Measurements from ENCODE around the gene TDRD12.
"Not testable (repeated sequence)": the region's sequence is repeated elsewhere in the genome, so short reads cannot be mapped to it uniquely, and the experiment has no call there.

TDRD12 gene

GRCh38 chr19:32828139-32828538, 108.6 kb downstream of the TDRD12 start:
- POLR2A ChIA-PET = no interaction called here
- DNase-seq (ENCODE audit: low read depth, low spot score) = no peak
- H3K4me3 ChIP-seq (ENCODE audit: low read depth, low read length) = no peak overlapping the region
- TF ChIP-seq CTCF (IDR thresholded peaks at IDR 0.05; ENCODE audit: insufficient read depth, low read length, missing control alignments) = no peak
- CTCF ChIA-PET = interaction anchor here (1.4 kb wide), 1 partner anchor 9 kb away, joined by 3 read pairs; no protein-coding TSS in a partner anchor

- ChIA-PET CTCF (interaction anchor here (1.4 kb wide), 2 partner anchors 10 to 145 kb away, joined by 3 read pairs; no protein-coding TSS in a partner anchor), POLR2A (no interaction called here)
- no peak overlapping the region for H3K4me3 ChIP-seq (ENCODE audit: low read depth, low read length)
- no peak for DNase-seq (ENCODE audit: low read depth, low spot score)
- TF ChIP-seq CTCF (IDR thresholded peaks at IDR 0.05; ENCODE audit: insufficient read depth, low read length, missing control alignments) = no peak
Measured at GRCh38 chr19:32828643-32829344, 109.2 kb downstream of the TDRD12 start.

GRCh38 chr19:32829345-32829896, 109.9 kb downstream of the TDRD12 start:
- POLR2A ChIA-PET = no interaction called here
- H3K4me3 ChIP-seq (ENCODE audit: low read depth, low read length) = no peak overlapping the region
- CTCF ChIA-PET = interaction anchor here (1.4 kb wide), 1 partner anchor 145 kb away, joined by 3 read pairs; no protein-coding TSS in a partner anchor
- no peak for DNase-seq (ENCODE audit: low read depth, low spot score)
- no peak for TF ChIP-seq CTCF (IDR thresholded peaks at IDR 0.05; ENCODE audit: insufficient read depth, low read length, missing control alignments)

GRCh38 chr19:32830231-32831014, 110.9 kb downstream of the TDRD12 start:
- ChIA-PET POLR2A (no interaction called here), CTCF (no interaction called here)
- H3K4me3 ChIP-seq (ENCODE audit: low read depth, low read length) = no peak overlapping the region
- no peak for TF ChIP-seq CTCF (IDR thresholded peaks at IDR 0.05; ENCODE audit: insufficient read depth, low read length, missing control alignments)
- peak; percentile 21 for DNase-seq (ENCODE audit: low read depth, low spot score)

- CTCF ChIA-PET = no interaction called here
- POLR2A ChIA-PET = no interaction called here
- no peak for TF ChIP-seq CTCF (IDR thresholded peaks at IDR 0.05; ENCODE audit: insufficient read depth, low read length, missing control alignments)
- H3K4me3 ChIP-seq (ENCODE audit: low read depth, low read length) = no peak overlapping the region
- no peak for DNase-seq (ENCODE audit: low read depth, low spot score)
Measured at GRCh38 chr19:32831611-32832010, 112.0 kb downstream of the TDRD12 start.

- CTCF ChIA-PET; H3K4me3 ChIP-seq (ENCODE audit: low read depth, low read length); DNase-seq (ENCODE audit: low read depth, low spot score); POLR2A ChIA-PET: not testable (repeated sequence)
Measured at GRCh38 chr19:32832094-32832493, 112.5 kb downstream of the TDRD12 start.

GRCh38 chr19:32832825-32833224, 113.3 kb downstream of the TDRD12 start:
- DNase-seq (ENCODE audit: low read depth, low spot score); POLR2A ChIA-PET; H3K4me3 ChIP-seq (ENCODE audit: low read depth, low read length); CTCF ChIA-PET: not testable (repeated sequence)

GRCh38 chr19:32833388-32833787, 113.8 kb downstream of the TDRD12 start:
- H3K4me3 ChIP-seq (ENCODE audit: low read depth, low read length); CTCF ChIA-PET; DNase-seq (ENCODE audit: low read depth, low spot score); POLR2A ChIA-PET: not testable (repeated sequence)

Data from AG04449 (cell line).